Loucy (cell line): ENCODE results near the gene DLX3.

ENCODE experiments used
- H2AFZ ChIP-seq: fragments of 200-600 bp; sonication (generic); 2 replicates; pipeline ENCODE4 v1.6.0; 2016; ENCODE audit warnings: antibody characterized with exemption, mild to moderate bottlenecking, low read length, moderate library complexity
- H3F3A ChIP-seq: fragments of 200-600 bp; 2 replicates; pipeline ENCODE4 v1.6.0; 2016; ENCODE audit warnings: antibody characterized with exemption, low read depth, mild to moderate bottlenecking
- H3K27me3 ChIP-seq: fragments of 200-600 bp; sonication (generic); 2 replicates; pipeline ENCODE4 v1.6.1; 2014; ENCODE audit warnings: low read length, mild to moderate bottlenecking; ENCODE audit not compliant: insufficient read depth, poor library complexity, severe bottlenecking
- H3K36me3 ChIP-seq: fragments of 200-600 bp; sonication (generic); 2 replicates; pipeline ENCODE4 v1.6.1; 2016; ENCODE audit warnings: low read length; ENCODE audit not compliant: insufficient read depth
- H3K4me1 ChIP-seq: fragments of 200-600 bp; sonication (generic); 2 replicates; pipeline ENCODE4 v1.5.1; 2014; ENCODE audit warnings: low read length, mild to moderate bottlenecking; ENCODE audit not compliant: insufficient read depth, poor library complexity, severe bottlenecking
- H3K4me2 ChIP-seq: fragments of 200-600 bp; sonication (generic); 2 replicates; pipeline ENCODE4 v1.6.0; 2014; ENCODE audit warnings: antibody characterized with exemption, low read length, low read depth, mild to moderate bottlenecking; ENCODE audit not compliant: poor library complexity, severe bottlenecking
- H3K4me3 ChIP-seq: fragments of 200-600 bp; sonication (generic); 2 replicates; pipeline ENCODE4 v1.5.1; 2014; ENCODE audit warnings: low read length, mild to moderate bottlenecking, mixed read lengths; ENCODE audit not compliant: poor library complexity, severe bottlenecking
- H3K79me2 ChIP-seq: fragments of 200-600 bp; sonication (generic); 2 replicates; pipeline ENCODE4 v1.6.1; 2014; ENCODE audit warnings: low read length; ENCODE audit not compliant: insufficient read depth
- H3K9ac ChIP-seq: fragments of 200-600 bp; sonication (generic); 2 replicates; pipeline ENCODE4 v1.6.0; 2014; ENCODE audit warnings: mild to moderate bottlenecking, low read depth, low read length, moderate library complexity; ENCODE audit not compliant: poor library complexity, severe bottlenecking
- H3K9me2 ChIP-seq: fragments of 200-600 bp; sonication (generic); replicated peaks from 2 replicates; pipeline ENCODE4 v1.6.1; 2016; ENCODE audit warnings: low read depth, low read length, mixed read lengths
- H3K9me3 ChIP-seq: fragments of 200-600 bp; sonication (generic); 2 replicates; pipeline ENCODE4 v1.6.1; 2014; ENCODE audit warnings: mild to moderate bottlenecking, antibody characterized with exemption, low read length, low read depth; ENCODE audit not compliant: insufficient read depth
- H4K20me1 ChIP-seq: fragments of 200-600 bp; sonication (generic); 2 replicates; pipeline ENCODE4 v1.6.0; 2014; ENCODE audit warnings: antibody characterized with exemption, low read length, mild to moderate bottlenecking; ENCODE audit not compliant: insufficient read depth, poor library complexity, severe bottlenecking
- CTCF ChIP-seq: fragments of 200-600 bp; sonication (generic); conservative IDR thresholded peaks from 2 replicates; pipeline ENCODE4 v1.5.1; 2014; ENCODE audit warnings: mild to moderate bottlenecking, antibody characterized with exemption, low read length
- EZH2phosphoT487 ChIP-seq: fragments of 200-600 bp; IDR thresholded peaks from 2 replicates; pipeline ENCODE4 v1.6.1; 2018; ENCODE audit warnings: antibody characterized with exemption, mild to moderate bottlenecking, moderate library complexity, borderline replicate concordance

Gene DLX3

GRCh38 chr17:50034498-50035364, 39.7 kb upstream of the DLX3 start:
- Histone ChIP-seq H3K79me2 (no peaks in the 10 kb centered on the region), H3K9me2 (no peaks in the 10 kb centered on the region), H4K20me1 (no peaks in the 10 kb centered on the region), H3K36me3 (no peaks in the 10 kb centered on the region), H3K4me1 (no peaks in the 10 kb centered on the region), H2AFZ (no peak overlapping the region), H3K9me3 (no peaks in the 10 kb centered on the region), H3K9ac (no peak overlapping the region), H3K4me2 (no peak overlapping the region), H3F3A (no peaks in the 10 kb centered on the region), H3K4me3 (no peak overlapping the region), H3K27me3 (no peaks in the 10 kb centered on the region)
- no peak for TF ChIP-seq CTCF
- no peak for TF ChIP-seq EZH2phosphoT487

- H3K9ac ChIP-seq = no peak overlapping the region
- no peak for TF ChIP-seq EZH2phosphoT487
- no peak for TF ChIP-seq CTCF
- no peaks in the 10 kb centered on the region for H4K20me1 ChIP-seq
- H3K9me3 ChIP-seq = no peaks in the 10 kb centered on the region
- H3K27me3 ChIP-seq = no peaks in the 10 kb centered on the region
- H2AFZ ChIP-seq = no peak overlapping the region
- no peaks in the 10 kb centered on the region for H3K36me3 ChIP-seq
- no peak overlapping the region for H3K4me3 ChIP-seq
- no peaks in the 10 kb centered on the region for H3F3A ChIP-seq
- H3K4me1 ChIP-seq = peaks cover under 1% of the 10 kb centered on the region
- H3K4me2 ChIP-seq = no peak overlapping the region
- H3K79me2 ChIP-seq = no peaks in the 10 kb centered on the region
- H3K9me2 ChIP-seq = no peaks in the 10 kb centered on the region
Measured at GRCh38 chr17:50033316-50033715, 38.3 kb upstream of the DLX3 start.

- H4K20me1 ChIP-seq = no peaks in the 10 kb centered on the region
- H3K9me3 ChIP-seq = no peaks in the 10 kb centered on the region
- no peak overlapping the region for H2AFZ ChIP-seq
- no peak overlapping the region for H3K4me2 ChIP-seq
- H3K9me2 ChIP-seq = no peaks in the 10 kb centered on the region
- TF ChIP-seq CTCF = no peak
- no peak for TF ChIP-seq EZH2phosphoT487
- no peaks in the 10 kb centered on the region for H3K36me3 ChIP-seq
- no peak overlapping the region for H3K4me3 ChIP-seq
- peaks cover 6% of the 10 kb centered on the region for H3F3A ChIP-seq
- no peak overlapping the region for H3K9ac ChIP-seq
- H3K27me3 ChIP-seq = no peaks in the 10 kb centered on the region
- peaks cover 15% of the 10 kb centered on the region for H3K4me1 ChIP-seq
- no peaks in the 10 kb centered on the region for H3K79me2 ChIP-seq
Measured at GRCh38 chr17:50029185-50029584, 34.2 kb upstream of the DLX3 start.
